Nephron progenitor cell (in vitro differentiated cells): ENCODE measurements around the gene MSI2.

Experiments
- DNase-seq: peaks from one replicate; pipeline ENCODE4 v3.0.0; 2021
- H3K27ac Mint-ChIP-seq: 2 replicates; pipeline ENCODE4 v1.8.0; 2021; ENCODE audit warnings: mild to moderate bottlenecking, moderate library complexity, mixed read lengths
- H3K27me3 Mint-ChIP-seq: 2 replicates; pipeline ENCODE4 v1.8.0; 2021; ENCODE audit warnings: mild to moderate bottlenecking, low read depth, mixed read lengths; ENCODE audit not compliant: poor library complexity
- H3K36me3 Mint-ChIP-seq: 2 replicates; pipeline ENCODE4 v1.8.0; 2021; ENCODE audit warnings: low read depth, mixed read lengths
- H3K4me1 Mint-ChIP-seq: 2 replicates; pipeline ENCODE4 v1.8.0; 2021; ENCODE audit warnings: mixed read lengths
- H3K4me3 Mint-ChIP-seq: 2 replicates; pipeline ENCODE4 v1.8.0; 2021; ENCODE audit warnings: mild to moderate bottlenecking, moderate library complexity, mixed read lengths
- H3K9me3 Mint-ChIP-seq: 2 replicates; pipeline ENCODE4 v1.8.0; 2021; ENCODE audit warnings: mild to moderate bottlenecking, moderate library complexity, mixed read lengths
- TF ChIP-seq, protein P1 (sequence below): fragments of 200-600 bp; sonication (generic); IDR thresholded peaks from 2 replicates; pipeline ENCODE4 v1.5.0; 2021; ENCODE audit warnings: antibody characterized with exemption

MSI2 gene

DNA sequence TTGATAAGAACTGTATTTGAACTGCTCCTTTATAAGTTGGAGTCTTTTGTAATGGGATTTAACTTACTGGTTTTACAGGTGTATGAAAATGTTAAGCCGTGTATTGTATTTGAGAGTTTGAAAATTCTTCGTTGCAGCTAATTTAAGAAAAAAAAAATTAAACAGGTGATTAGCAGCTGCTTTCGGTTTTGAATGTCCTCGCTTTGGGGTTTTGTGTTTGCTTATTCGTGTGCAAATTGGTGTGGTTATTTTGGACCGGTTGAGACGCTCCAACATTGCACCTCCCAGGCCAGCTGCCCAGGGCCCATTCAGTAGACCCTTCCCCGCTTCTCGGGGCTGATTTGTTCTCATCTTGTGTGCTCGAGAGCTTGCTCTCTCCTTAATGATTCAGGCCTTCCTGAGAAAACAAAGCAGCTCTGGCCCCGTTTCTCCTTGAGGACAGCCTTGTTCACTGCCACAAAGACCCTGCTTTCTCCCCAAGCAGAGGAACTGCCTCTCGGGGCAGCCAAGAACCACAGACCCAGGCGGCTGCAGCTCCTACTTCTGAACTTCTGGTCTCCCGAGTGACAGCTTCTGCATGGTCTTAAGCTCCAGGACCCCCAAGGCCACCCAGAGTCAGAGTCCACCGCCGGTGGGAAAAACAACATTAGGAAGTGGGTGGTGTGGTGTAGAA lies 100.5 kb downstream of the MSI2 start:
- DNase-seq: no peak
- Mint-ChIP-seq H3K27ac (peak overlapping the region; percentile 86), H3K36me3 (peaks cover 45% of the 10 kb centered on the region), H3K4me3 (peak overlapping the region; percentile 4), H3K9me3 (no peaks in the 10 kb centered on the region), H3K4me1 (peaks cover 72% of the 10 kb centered on the region), H3K27me3 (no peaks in the 10 kb centered on the region)
- TF ChIP-seq, protein P1, sequence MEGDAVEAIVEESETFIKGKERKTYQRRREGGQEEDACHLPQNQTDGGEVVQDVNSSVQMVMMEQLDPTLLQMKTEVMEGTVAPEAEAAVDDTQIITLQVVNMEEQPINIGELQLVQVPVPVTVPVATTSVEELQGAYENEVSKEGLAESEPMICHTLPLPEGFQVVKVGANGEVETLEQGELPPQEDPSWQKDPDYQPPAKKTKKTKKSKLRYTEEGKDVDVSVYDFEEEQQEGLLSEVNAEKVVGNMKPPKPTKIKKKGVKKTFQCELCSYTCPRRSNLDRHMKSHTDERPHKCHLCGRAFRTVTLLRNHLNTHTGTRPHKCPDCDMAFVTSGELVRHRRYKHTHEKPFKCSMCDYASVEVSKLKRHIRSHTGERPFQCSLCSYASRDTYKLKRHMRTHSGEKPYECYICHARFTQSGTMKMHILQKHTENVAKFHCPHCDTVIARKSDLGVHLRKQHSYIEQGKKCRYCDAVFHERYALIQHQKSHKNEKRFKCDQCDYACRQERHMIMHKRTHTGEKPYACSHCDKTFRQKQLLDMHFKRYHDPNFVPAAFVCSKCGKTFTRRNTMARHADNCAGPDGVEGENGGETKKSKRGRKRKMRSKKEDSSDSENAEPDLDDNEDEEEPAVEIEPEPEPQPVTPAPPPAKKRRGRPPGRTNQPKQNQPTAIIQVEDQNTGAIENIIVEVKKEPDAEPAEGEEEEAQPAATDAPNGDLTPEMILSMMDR: no peak

DNA sequence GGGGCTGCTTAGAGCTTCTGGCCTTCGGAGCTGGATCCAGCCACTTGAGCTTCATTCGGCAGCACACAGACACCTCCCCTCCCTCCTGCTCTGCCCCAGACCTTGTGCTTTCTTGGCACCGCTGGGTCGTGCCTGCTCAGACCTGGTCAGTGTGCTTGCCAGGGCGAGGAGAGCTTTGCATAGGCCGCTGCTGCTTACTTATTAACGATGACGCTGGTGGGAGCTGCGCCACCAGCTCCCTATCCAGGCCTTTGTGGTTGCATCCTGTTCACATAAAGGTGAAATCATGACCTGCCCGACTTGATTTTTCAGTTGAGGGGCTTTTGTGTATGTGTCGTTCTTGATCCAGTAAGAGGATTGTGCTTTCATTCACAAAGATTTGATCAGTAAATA lies 101.1 kb downstream of the MSI2 start:
- H3K4me3 Mint-ChIP-seq: no peak overlapping the region
- peaks cover 72% of the 10 kb centered on the region for H3K4me1 Mint-ChIP-seq
- H3K27me3 Mint-ChIP-seq: no peaks in the 10 kb centered on the region
- no peaks in the 10 kb centered on the region for H3K9me3 Mint-ChIP-seq
- peak overlapping the region; percentile 86 for H3K27ac Mint-ChIP-seq
- no peak for DNase-seq
- peaks cover 45% of the 10 kb centered on the region for H3K36me3 Mint-ChIP-seq
- TF ChIP-seq, protein P1: no peak

DNA sequence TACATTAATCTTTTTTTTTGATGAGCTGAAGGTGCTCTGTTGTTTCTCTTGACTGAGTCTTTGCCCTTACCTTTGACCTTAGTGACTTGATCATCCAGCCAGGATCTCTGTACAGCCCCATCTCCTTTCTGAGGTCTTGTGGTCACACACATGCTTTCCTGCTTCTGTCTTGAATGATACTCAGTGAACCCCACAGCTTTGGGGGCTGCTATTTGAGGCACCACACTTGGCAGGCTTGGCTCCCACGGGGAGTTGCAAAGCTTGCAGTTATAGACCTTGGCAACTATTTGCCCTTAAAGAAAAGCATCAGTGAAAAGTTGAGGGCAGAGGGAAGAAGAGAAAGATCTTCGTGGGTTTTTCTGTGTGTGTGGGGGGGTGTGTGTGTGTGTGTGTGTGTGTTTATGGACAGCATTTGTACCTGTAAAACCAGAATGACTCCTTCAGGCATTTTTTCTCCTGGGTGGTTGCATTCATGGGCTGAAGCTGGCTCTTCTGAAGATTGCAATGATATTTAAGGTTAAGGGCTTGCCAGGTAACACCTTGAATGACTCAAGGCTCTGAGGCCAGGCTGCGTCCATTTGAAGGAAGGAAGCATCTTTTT lies 101.6 kb downstream of the MSI2 start:
- Mint-ChIP-seq H3K4me1 (peaks cover 76% of the 10 kb centered on the region), H3K4me3 (no peak overlapping the region), H3K9me3 (no peaks in the 10 kb centered on the region), H3K27me3 (no peaks in the 10 kb centered on the region), H3K27ac (peak overlapping the region; percentile 86), H3K36me3 (peaks cover 47% of the 10 kb centered on the region)
- TF ChIP-seq, protein P1: no peak
- DNase-seq: no peak

DNA sequence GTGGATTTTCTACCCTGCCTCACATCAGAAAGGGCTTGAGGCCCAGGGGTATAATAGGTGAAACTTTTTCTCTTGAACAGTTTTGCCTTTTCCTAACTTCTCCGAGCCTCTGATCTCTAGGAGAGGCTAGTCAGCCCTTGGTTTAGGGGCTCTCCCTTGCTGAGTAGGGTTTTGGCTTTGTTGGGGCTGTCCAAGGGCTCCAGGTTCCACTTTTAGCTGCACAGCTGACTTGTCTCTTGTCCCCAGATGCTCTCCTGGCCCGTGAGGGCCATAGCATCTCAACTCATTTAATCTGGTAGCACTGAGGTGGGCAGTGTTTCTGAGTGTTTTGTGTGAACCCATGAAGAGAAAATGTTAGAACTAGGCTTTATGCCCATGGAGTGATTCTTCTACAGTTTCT lies 103.9 kb downstream of the MSI2 start:
- Mint-ChIP-seq H3K36me3 (peaks cover 47% of the 10 kb centered on the region), H3K27ac (peak overlapping the region; percentile 83), H3K4me1 (peaks cover 76% of the 10 kb centered on the region), H3K9me3 (no peaks in the 10 kb centered on the region), H3K27me3 (no peaks in the 10 kb centered on the region), H3K4me3 (no peak overlapping the region)
- TF ChIP-seq, protein P1: no peak
- no peak for DNase-seq

DNA sequence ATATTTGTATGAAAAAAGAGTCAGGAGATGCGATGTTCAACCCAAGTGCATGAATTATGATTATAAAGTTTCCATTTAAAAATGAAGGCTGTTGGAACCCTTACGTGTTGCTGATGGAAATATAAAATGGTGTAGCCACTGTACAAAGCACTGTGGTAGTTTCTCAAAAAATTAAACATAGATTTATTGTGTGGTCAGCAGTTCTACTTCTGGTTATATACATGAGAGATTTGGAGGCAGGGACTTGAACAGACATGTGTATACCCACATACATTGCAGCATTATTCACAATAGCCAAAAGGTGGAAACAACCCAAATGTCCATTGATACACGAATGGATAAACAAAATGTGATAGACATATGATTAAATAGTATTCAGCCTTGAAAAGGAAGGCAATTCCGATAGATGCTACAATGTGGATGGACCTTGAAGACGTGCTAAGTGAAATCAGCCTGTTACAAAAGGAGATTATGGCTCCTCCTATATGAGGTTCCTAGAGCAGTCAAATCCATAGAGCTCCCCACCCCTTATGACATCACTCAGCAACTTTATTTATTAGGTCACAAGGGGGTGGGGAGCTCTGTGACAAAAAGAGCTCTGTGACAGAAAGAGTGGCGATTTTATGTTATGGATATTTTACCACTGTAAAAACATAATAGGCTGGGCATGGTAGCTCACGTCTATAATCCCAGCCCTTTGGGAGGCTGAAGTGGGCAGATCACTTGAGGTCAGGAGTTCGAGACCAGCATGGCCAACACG lies 106.7 kb downstream of the MSI2 start:
- Mint-ChIP-seq H3K27ac (peak overlapping the region; percentile 79), H3K27me3 (no peaks in the 10 kb centered on the region), H3K9me3 (no peaks in the 10 kb centered on the region), H3K4me1 (peaks cover 76% of the 10 kb centered on the region), H3K36me3 (peaks cover 52% of the 10 kb centered on the region), H3K4me3 (no peak overlapping the region)
- no peak for DNase-seq
- TF ChIP-seq, protein P1: no peak
